ENCODE results near the gene SEC23A.
"Not testable (repeated sequence)": the region's sequence is repeated elsewhere in the genome, so short reads cannot be mapped to it uniquely, and the experiment has no call there.

The SEC23A gene

GRCh38 chr14:39091716-39092115, 11.3 kb downstream of the SEC23A start:
- DNase-seq (ENCODE audit: low read depth): no peak

DNA sequence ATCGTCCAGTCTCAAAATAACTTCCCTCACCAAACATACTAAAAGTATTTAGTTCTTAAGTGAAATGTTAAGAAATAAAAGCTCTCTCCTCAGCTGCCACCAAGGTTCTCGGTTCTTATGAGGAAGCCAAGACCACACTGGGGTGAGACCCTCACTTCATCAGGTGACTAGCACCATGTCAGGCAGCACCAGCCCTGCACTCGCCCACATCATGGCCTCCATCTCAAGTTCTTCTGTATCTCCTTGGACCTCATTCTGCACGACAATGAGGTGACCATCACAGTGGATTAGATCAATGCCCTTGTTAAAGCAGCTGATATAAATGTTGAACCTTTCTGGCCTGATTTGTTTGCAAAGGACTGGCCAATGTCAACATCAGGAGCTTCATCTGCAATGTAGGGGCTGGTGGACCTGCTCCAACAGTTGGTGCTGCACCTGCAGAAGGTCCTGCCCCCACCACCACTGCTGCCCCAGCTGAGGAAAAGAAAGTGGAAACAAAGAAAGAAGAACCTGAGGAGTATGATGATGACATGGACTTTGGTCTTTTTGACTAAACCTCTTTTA, 12.4 kb downstream of the SEC23A start:
- DNase-seq (ENCODE audit: low read depth): no peak

DNA sequence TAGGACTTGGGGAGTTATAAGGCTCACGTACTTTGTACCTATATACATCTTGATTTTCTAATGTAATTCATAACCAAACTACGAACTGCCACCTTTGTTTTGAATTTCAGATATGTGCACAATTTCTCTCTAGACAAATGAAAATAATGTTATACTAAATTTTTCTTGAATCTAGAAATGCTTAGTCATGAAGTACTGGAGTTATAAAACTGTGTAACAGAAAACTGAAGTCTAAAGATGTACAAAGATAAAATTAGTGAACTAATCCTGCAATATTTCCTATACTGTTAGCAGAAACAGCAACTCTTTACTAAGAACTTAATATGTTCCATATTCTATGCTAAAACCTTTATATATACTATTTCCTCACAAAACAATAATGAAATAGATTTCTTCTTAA, 15.5 kb downstream of the SEC23A start:
- no peak for DNase-seq (ENCODE audit: low read depth)

DNA sequence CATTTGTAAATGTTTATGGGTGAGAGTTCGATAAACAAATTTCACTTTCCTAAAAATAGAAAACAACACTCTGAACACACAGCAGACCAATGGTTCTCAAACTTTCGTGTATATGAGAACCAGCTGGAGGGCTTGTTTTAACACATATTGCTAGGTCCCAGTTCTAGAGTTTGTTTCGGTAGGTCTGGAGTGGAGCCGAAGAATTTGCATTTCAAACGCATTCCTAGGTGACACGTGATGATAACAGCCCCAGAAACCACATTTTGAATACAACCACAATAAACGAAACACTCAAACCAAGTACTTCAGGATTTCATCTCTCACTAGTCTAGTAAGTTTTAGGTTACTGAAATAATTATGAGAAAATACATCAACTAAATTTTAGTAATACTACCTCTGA, 17.1 kb downstream of the SEC23A start:
- DNase-seq (ENCODE audit: low read depth): no peak

GRCh38 chr14:39083127-39083526, 19.9 kb downstream of the SEC23A start:
- no peak for DNase-seq (ENCODE audit: low read depth)

DNA sequence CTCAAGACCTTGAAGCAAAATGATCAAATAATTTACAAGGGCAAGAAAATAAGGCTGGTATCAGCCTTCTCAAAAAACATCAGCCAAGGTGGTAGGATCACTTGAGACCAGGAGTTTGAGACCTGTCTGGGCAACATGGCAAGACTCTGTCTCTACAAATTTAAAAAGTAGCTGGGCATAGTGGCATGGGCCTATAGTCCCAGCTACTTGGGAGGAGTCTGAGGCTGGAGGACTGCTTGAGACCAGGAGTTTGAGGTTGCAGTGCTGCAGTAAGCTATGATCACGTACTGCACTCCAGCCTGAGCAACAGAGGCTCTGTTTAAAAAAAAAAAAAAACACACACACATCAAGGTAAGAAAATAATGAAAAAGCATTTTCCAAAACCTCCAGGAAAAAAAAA, 22.1 kb downstream of the SEC23A start:
- no peak for DNase-seq (ENCODE audit: low read depth)

- no peak for DNase-seq (ENCODE audit: low read depth)
Observed at GRCh38 chr14:39071096-39071495, 31.9 kb downstream of the SEC23A start.

DNA sequence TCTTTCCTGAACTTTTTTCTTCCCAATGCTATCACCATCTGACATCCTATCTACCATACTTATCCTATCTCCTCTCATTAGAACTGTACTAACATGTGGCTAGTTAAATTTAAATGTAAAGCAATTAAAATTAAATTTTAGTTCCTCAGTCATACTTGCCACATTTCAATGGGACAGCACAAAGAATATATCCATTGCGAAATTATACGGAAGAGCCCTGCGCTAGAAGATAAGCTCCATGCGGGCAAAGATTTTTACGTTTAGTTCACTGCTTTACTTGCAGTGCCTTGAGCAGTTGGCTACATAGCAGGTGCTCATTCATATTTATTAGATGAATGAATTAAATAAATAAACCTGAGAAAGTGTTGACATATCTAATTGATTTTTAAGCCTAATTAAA, 33.1 kb downstream of the SEC23A start:
- no peak for DNase-seq (ENCODE audit: low read depth)

GRCh38 chr14:39069169-39069805, 33.7 kb downstream of the SEC23A start:
- DNase-seq (ENCODE audit: low read depth): not testable (repeated sequence)

DNA sequence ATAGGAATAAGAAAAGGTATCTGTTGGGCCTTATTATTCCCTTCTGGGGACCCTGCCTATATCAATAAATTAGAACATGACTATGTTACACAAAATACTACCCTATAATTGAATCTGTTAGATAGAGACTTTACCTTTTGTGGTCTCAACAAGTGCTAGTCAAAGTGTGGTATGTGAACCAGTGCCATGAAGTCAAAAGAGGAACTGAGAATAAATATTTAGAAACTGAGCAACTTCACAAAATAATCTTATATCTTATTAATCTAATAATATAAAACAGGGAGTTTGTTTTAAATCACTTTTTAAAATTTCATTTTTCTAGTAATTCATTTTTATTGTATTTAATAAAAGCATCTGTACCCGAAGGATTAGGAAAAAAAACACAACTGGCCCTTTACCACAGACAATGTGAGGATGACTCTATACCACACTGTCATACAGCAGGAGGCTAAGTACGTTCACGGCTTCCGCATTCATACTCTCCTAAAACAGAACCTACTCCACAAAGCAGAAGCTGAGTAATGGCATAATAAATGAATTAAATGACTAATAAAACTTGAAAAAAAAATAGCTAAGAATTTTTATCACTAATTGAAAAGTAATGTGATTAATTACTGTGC, 42.1 kb downstream of the SEC23A start:
- no peak for DNase-seq (ENCODE audit: low read depth)

GRCh38 chr14:39055786-39056474, 47.1 kb downstream of the SEC23A start:
- no peak for DNase-seq (ENCODE audit: low read depth)

DNA sequence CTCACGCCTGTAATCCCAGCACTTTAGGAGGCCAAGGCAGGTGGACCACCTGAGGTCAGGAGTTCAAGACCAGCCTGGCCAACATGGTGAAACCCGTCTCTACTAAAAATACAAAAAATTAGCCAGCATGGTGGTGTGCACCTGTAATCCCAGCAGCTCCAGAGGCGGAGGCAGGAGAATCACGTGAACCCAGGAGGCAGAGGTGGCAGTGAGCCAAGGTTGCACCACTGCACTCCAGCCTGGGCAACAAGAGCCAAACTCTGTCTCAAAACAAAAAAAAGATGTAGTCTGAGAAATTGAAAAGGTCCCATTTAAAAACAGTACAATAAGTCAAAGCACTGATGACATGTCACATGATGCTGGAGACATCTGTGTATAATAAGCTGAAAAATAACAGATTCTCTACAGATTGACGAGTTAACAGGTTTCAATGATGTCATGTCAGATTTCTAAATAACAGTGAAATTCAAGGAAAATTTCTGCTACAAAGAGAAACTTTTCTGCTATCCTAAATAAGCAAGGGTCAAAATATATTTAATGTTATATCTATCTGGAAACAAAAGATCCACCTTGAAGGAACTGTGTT, 50.1 kb downstream of the SEC23A start:
- not testable (repeated sequence) for DNase-seq (ENCODE audit: low read depth)

GRCh38 chr14:39050389-39050788, 52.6 kb downstream of the SEC23A start:
- DNase-seq (ENCODE audit: low read depth): no peak

GRCh38 chr14:39045889-39046288, 57.1 kb downstream of the SEC23A start:
- peak; percentile 2 for DNase-seq (ENCODE audit: low read depth)

GRCh38 chr14:39043352-39043943, 59.6 kb downstream of the SEC23A start:
- no peak for DNase-seq (ENCODE audit: low read depth)

DNA sequence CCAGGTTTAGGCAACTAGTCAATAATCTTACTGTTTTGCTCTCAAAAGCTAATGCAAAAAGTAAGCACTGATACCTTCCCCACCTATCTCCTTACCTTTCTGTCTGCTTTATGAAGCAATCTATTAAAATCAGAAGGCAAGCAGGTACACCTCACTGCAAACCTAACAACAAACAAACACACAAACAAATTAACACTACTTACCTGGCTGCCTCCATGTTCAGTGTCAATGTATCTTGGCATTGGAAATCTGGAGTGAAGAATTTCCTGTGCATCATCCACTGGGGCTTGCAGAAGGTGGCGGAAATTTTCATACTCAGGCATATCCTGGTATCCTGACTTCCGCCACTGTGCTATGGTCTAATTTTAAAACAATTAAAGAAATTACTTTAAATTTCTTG, 62.5 kb downstream of the SEC23A start:
- DNase-seq (ENCODE audit: low read depth): no peak

GRCh38 chr14:39038542-39038941, 64.5 kb downstream of the SEC23A start:
- DNase-seq (ENCODE audit: low read depth): no peak

DNA sequence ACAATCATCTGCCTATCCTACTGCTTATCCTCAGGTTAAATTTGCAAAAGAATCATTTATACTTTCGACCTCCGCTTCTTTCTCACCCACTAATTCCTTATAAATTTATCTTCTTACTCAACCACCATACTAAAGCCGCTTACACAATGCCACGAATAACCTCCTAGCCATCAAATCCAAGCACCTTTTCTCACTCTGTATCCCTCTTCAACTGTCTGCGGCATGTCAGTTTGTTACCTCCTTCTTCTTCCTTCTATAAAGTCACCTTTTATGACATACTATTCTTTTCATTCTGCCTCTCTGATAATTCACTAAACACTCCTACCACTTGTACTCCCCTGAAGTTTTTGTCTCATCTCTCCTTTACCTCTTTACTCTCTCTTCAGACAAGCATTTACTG, 66.3 kb downstream of the SEC23A start:
- DNase-seq (ENCODE audit: low read depth): no peak

DNA sequence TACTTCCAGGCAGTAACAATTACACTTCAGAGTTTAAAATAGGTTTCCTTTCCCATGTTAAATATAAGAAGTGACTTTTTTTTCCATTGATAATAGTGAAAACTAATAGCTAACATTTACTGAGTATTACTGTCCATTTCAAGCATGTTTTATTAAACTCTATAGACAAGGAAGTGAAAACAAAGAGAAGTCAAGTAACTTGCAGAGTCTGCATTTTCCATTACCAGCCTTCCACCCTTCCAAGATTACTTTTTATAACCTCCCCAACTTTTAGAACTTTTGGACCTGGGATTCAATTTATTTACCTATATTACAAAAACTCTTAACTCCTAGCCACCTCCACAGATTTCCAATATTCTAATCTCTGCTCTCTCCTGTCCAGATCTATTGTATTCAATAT, 67.7 kb downstream of the SEC23A start:
- DNase-seq (ENCODE audit: low read depth): no peak

DNA sequence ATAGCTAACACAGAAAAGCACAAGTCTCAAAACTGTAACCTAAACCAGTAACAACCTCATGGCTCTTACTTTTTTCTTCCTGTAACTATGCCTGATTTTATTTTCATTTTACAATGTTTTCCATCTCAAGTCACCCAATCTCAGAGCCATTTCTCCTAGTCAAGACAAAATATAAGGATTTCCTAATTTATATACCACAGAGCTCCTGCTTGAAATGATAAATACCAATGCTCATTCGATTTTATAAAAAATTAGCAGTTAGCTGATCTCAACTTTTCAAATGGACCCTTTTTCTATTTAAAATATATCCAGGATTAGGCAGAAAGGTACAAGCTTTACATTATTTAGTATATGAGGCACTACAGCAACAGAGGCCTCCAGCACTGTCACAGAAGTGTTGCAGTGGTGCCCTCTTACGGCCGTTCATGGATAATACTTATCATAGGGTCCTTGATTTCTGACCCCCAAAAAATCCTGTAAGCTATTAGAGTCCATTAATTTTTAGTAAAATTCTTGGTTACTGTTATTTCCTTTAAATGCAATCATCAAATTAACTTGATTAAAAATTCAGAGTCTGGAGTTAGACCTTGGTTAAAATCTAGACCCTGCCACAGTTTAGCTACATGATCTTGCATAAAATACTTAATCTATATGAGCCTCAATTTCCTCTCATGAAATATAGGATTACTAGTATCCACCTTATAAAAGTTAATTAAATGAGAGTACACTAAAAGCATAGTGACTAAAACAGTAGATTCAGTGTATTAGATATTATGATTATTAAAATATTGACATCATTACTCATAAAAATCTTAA, 68.3 kb downstream of the SEC23A start:
- DNase-seq (ENCODE audit: low read depth): no peak

- no peak for DNase-seq (ENCODE audit: low read depth)
Observed at GRCh38 chr14:39033371-39033770, 69.7 kb downstream of the SEC23A start.

DNA sequence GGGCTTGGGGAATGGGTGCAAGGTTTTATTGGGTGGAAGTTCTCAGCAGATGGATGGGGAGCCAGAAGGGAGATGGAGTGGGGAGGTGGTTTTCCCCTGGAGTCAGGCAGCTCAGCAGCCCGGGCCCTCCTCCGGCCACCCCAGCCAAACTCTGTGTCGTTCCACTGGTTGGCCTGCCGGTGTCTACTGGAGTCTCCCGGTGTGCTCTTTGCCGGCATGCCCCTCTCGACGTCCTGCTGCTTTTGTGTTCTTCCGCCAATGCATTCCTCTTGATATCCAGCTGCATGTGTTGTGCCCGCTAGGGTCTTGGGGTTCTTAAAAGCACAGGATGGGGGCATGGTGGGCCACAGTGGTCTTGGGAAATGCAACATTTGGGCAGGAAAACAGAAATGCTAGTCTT, 72.8 kb downstream of the SEC23A start:
- no peak for DNase-seq (ENCODE audit: low read depth)
